GM19023 (cell line): ENCODE results near the gene REN.

Source experiments
- ATAC-seq: cut with Tn5 transposase; IDR thresholded peaks from one replicate; pipeline ENCODE4 v1.9.1; 2021; ENCODE audit warnings: mild to moderate bottlenecking, moderate library complexity; ENCODE audit not compliant: unreplicated experiment

Gene REN

GRCh38 chr1:204134103-204134502 is 32.0 kb downstream of the REN start:
- ATAC-seq: no peak

- ATAC-seq: no peak
These were observed 33.4 kb downstream of the REN start for GRCh38 chr1:204132718-204133117.

GRCh38 chr1:204131978-204132377 is 34.2 kb downstream of the REN start:
- ATAC-seq: no peak

GRCh38 chr1:204130981-204131892 is 34.9 kb downstream of the REN start:
- no peak for ATAC-seq

GRCh38 chr1:204130178-204130577 is 36.0 kb downstream of the REN start:
- ATAC-seq: no peak

DNA sequence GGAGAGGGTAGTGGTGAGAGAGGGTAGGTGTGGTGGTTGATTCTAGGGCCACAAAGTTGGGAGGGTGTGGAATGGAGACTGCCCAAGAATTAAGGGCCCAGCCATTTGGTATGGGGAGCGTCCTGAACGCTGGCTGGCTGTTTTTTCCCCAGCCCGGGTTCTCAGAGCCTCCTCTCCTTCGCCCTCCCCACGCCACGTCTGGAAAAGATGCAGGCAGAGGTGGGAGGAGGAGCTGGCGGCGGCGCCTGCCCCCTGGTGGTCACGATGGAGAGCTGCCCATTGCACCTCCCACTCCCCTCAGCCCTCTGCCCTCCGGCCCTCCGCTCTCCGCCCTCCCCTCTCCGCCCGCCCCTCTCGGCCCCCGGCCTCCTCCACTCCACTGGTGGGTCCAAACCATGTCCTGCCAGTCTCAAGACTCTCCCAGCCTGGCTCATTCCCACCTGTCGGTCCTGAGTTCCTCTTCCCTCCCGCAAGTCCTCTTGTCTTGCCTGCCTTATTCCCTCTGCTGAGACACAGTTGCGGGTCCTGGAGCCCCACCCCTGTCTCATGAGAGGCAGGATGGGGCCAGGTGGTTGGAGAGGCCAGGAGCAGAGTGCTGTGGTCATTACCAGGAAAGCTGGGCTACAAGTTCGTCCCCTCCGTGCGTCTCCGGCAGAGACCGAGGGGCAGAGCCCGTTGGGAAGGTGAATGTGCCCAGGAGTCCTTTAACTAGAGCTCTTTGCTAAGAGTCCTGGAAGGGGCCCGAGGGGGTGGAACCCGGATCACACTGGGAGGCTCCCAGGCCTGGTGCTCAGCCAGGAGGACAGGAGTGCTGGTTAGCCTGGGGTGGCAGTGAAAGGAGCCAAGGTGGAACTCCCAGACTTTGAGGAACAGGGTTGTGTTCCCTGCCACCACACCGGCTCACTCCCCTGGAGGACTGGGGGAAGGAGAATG is 36.9 kb downstream of the REN start:
- ATAC-seq: no peak

DNA sequence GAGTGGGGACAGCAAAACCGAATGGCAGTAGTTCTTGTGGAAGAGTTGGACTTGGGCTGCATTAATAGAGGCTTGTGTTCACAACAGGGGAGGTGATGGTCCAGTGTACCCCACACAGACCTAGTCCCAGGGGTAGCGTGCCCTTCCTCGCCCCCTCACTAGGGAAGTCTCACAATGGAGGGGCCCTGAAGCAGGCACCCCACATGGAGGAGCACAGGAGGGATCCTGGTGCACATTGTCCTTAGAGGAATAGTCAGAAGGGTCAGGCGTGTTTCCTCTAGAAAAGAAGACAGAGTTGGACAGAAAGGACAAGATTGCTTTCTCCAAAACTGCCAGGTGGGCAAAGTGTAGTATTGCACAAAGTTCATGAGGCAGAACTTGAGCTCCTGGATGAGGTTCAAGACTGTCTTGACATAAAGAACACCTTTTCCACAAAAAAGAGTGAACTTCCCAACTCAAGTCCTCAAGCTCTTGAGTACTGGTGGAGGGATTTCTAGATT is 37.6 kb downstream of the REN start:
- no peak for ATAC-seq

GRCh38 chr1:204127597-204128242 is 38.4 kb downstream of the REN start:
- ATAC-seq: no peak

DNA sequence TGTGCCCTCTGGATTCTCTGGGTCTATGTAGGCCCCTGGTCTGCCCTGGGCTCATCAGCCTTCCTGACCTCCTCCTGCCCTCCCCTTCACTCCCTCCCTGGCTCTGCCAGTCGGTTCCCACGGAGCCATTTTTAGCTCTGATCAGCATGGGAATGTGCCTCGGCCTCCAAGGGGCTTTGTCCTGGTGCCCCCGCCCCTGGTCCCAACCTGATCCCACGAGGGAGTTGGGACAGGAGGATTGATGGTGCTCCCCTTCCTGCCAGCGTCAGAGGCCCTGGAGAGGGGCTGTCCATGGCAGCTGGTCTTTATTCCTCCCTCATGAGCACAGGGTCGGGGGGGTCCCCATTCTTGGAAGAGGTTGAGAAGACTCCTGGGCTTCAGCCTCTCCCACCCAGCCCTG is 39.2 kb downstream of the REN start:
- ATAC-seq: no peak

- no peak for ATAC-seq
These were observed 39.8 kb downstream of the REN start for GRCh38 chr1:204126386-204126785.

DNA sequence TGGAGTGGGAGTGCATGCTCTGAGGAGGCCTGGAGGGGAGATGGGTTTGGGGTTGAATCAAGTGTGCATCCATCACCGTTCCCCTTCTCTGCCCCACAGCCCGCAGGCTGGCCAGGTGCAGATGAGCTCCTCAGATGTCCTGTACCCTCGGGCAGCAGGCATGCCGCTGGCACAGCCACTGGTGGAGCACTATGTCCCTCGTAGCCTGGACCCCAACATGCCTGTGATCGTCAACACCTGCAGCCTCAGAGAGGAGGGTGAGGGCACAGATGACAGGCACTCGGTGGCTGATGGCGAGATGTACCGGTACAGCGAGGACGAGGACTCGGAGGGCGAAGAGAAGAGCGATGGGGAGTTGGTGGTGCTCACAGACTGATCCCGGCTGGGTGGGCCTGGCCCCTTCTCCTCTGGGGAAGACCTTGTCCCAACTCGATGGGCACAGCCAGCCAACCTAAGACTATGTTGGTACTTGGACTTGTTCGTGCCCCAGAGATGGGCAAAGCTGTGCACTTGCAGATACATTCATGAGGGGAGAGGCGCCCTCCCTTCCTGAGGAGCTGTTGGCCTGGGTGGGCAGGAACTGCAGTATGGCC is 40.3 kb downstream of the REN start:
- ATAC-seq: no peak

DNA sequence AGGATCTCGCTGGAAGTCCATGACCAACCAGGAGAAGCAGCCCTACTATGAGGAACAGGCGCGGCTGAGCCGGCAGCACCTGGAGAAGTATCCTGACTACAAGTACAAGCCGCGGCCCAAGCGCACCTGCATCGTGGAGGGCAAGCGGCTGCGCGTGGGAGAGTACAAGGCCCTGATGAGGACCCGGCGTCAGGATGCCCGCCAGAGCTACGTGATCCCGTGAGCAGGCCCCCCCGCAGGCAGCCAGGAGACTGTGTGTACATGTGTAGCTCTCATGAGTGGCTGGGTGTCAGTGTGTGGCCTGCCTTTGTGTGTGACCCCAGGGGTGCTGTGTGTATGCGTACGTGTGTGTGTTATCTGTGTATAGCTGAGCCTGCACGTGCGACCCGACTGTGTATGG is 41.5 kb downstream of the REN start:
- no peak for ATAC-seq

DNA sequence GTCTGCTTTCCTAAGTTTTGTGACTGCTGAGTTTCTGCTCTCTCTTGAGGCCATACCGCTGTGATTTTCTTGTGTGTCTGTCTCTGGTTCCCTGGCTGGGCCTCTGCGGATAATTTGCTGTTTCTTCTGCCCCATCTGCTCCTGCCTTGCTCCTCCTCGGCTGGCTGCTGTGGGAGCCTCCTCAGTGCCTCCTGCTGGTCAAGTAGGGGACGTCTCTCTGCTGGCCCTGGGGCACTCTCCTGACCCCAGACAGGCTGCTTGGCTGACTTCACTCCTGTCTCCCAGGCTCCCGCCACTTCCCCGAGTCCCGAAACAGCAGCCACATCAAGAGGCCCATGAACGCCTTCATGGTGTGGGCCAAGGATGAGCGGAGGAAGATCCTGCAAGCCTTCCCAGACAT is 42.8 kb downstream of the REN start:
- no peak for ATAC-seq

- no peak for ATAC-seq
These were observed 44.1 kb downstream of the REN start for GRCh38 chr1:204121840-204122555.

DNA sequence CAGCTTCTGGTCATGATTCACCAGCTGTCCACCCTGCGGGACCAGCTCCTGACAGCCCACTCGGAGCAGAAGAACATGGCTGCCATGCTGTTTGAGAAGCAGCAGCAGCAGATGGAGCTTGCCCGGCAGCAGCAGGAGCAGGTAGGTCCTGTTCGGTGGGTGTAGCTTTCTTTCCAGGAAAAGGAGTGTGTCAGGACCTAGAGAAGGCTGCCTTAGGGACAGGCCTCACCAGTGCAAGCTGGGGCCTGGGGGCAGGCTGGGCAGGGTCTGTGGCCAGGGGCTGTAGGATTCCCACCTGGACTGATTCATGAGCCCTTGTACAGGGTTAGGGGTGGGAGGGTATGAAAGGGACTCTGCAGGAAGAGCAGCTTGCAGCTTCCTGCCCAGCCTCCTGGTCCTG is 49.6 kb downstream of the REN start:
- ATAC-seq: no peak

DNA sequence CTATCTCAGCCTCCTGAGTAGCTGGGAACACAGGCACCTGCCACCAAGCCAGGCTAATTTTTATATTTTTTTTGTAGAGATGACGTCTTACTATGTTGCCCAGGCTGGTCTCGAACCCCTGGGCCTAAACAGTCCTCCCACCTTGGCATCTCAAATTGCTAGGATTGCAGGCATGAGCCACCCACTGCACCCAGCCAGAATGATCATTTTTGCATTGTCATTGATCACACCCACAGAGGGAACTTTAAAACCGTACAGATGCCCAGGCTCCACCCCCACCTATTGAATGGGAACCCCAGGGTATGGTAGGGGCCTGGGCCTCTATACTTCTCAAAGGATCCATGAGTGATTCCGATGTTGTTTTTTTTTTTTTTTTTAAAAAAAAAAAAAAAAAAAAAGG is 51.0 kb downstream of the REN start:
- no peak for ATAC-seq

GRCh38 chr1:204114606-204115005 is 51.5 kb downstream of the REN start:
- no peak for ATAC-seq

GRCh38 chr1:204113896-204114295 is 52.2 kb downstream of the REN start:
- ATAC-seq: no peak

DNA sequence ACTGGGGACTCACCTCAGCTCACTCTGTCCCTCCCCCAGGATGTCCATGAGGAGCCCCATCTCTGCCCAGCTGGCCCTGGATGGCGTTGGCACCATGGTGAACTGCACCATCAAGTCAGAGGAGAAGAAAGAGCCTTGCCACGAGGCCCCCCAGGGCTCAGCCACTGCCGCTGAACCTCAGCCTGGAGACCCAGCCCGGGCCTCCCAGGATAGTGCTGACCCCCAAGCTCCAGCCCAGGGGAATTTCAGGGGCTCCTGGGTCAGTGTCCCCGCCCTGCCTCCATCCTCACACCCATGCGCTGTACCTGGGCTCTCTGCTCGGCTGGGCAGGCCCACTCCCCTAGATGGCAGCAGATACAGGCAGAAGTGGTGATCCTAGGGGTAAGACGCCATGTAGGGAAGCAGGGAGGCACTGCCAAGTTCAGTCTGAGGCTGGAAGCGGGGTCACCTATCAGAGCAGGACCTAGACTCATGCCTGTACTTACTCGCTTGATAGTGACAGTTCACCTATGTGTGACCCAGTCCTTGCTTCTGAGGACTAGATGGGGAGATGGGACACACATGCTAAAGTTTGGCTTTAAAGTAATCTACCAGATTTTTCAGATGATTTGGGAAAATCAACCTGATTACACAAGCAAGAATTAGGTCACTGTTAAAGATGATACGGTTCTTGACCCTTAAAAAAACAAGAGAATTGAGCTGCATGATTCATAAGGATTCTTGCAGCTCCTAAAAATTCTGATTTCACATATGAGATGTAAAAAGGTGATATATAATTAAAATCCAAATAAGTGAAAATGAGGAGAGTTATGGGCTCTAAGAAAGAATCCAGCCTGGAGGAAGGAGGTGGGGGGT is 53.0 kb downstream of the REN start:
- ATAC-seq: no peak
